HG03521 (cell line): Measurements from ENCODE around the gene DUSP16.
"Not testable (repeated sequence)": the region's sequence is repeated elsewhere in the genome, so short reads cannot be mapped to it uniquely, and the experiment has no call there.

Source experiments
- ATAC-seq: cut with Tn5 transposase; IDR thresholded peaks from one replicate; pipeline ENCODE4 v1.9.1; 2021; ENCODE audit warnings: mild to moderate bottlenecking, moderate library complexity; ENCODE audit not compliant: unreplicated experiment

DUSP16 gene

GRCh38 chr12:12523229-12523628, 39.4 kb downstream of the DUSP16 start:
- ATAC-seq, result no peak

- not testable (repeated sequence) for ATAC-seq
Observed at GRCh38 chr12:12522657-12523056, 40.0 kb downstream of the DUSP16 start.

GRCh38 chr12:12521888-12522287, 40.8 kb downstream of the DUSP16 start:
- ATAC-seq, result no peak

GRCh38 chr12:12521044-12521485, 41.6 kb downstream of the DUSP16 start:
- ATAC-seq, result no peak

- ATAC-seq, result no peak
Observed at GRCh38 chr12:12520273-12520672, 42.4 kb downstream of the DUSP16 start.

- no peak for ATAC-seq
Observed at GRCh38 chr12:12519354-12519998, 43.2 kb downstream of the DUSP16 start.

- no peak for ATAC-seq
Observed at GRCh38 chr12:12518919-12519318, 43.7 kb downstream of the DUSP16 start.

GRCh38 chr12:12518464-12518845, 44.2 kb downstream of the DUSP16 start:
- ATAC-seq, result no peak

- ATAC-seq, result no peak
Observed at GRCh38 chr12:12513416-12514006, 49.2 kb downstream of the DUSP16 start.

- ATAC-seq, result no peak
Observed at GRCh38 chr12:12511895-12512711, 50.6 kb downstream of the DUSP16 start.

GRCh38 chr12:12511021-12511783, 51.5 kb downstream of the DUSP16 start:
- ATAC-seq, result no peak

GRCh38 chr12:12510551-12510950, 52.1 kb downstream of the DUSP16 start:
- ATAC-seq, result no peak

GRCh38 chr12:12510141-12510540, 52.5 kb downstream of the DUSP16 start:
- no peak for ATAC-seq

- no peak for ATAC-seq
Observed at GRCh38 chr12:12508612-12509011, 54.1 kb downstream of the DUSP16 start.

- ATAC-seq, result no peak
Observed at GRCh38 chr12:12507121-12507520, 55.5 kb downstream of the DUSP16 start.

GRCh38 chr12:12506496-12506890, 56.2 kb downstream of the DUSP16 start:
- ATAC-seq, result no peak

- peak; percentile 78 for ATAC-seq
Observed at GRCh38 chr12:12505544-12506495, 56.8 kb downstream of the DUSP16 start.

- no peak for ATAC-seq
Observed at GRCh38 chr12:12503384-12504078, 59.1 kb downstream of the DUSP16 start.

GRCh38 chr12:12502815-12503151, 59.9 kb downstream of the DUSP16 start:
- no peak for ATAC-seq
